H1 (cell line): ENCODE results near the gene AMH.

Source experiments
- EZH2 ChIP-seq: fragments of 200-600 bp; sonication (generic); IDR thresholded peaks from 2 replicates; pipeline ENCODE4 v1.7.1; 2012; ENCODE audit warnings: low read depth, mild to moderate bottlenecking, moderate library complexity, low read length, inconsistent platforms; ENCODE audit not compliant: severe bottlenecking
- POLR2A ChIP-seq, 2 experiments: IDR thresholded peaks; 1 replicate in 1 of 2; 2 replicates in 1 of 2; pipeline ENCODE4 v1.6.1; 2011; ENCODE audit warnings: low read depth in 2 of 2, low read length in 2 of 2, mild to moderate bottlenecking in 2 of 2; ENCODE audit errors: control extremely low read depth in 1 of 2
- RAD21 ChIP-seq, 2 experiments: IDR thresholded peaks in 1 of 2; conservative IDR thresholded peaks in 1 of 2; 2 replicates each; pipeline ENCODE4 v1.6.1; 2011; ENCODE audit warnings: low read depth in 2 of 2, low read length in 2 of 2, improper control_type of control experiment in 1 of 2, inconsistent platforms in 1 of 2, mild to moderate bottlenecking in 1 of 2, moderate library complexity in 1 of 2
- SP1 ChIP-seq: IDR thresholded peaks from 2 replicates; pipeline ENCODE4 v1.6.1; 2011; ENCODE audit warnings: low read depth, low read length
- USF2 ChIP-seq: IDR thresholded peaks from 2 replicates; pipeline ENCODE4 v1.6.1; 2011; ENCODE audit warnings: low read length, improper control_type of control experiment
- TF ChIP-seq, protein P1 (sequence below), 3 experiments: IDR thresholded peaks; 1 replicate in 2 of 3; 2 replicates in 1 of 3; pipeline versions ENCODE4 v1.5.1 to v1.6.1; 2011; ENCODE audit warnings: low read length in 3 of 3, mild to moderate bottlenecking in 3 of 3, inconsistent platforms in 2 of 3, low read depth in 1 of 3, moderate library complexity in 1 of 3; ENCODE audit not compliant: insufficient read depth in 1 of 3; ENCODE audit errors: control extremely low read depth in 1 of 3

GRCh38 chr19:2270157-2270422 lies 21.0 kb downstream of the AMH start:
- TF ChIP-seq, protein P1, sequence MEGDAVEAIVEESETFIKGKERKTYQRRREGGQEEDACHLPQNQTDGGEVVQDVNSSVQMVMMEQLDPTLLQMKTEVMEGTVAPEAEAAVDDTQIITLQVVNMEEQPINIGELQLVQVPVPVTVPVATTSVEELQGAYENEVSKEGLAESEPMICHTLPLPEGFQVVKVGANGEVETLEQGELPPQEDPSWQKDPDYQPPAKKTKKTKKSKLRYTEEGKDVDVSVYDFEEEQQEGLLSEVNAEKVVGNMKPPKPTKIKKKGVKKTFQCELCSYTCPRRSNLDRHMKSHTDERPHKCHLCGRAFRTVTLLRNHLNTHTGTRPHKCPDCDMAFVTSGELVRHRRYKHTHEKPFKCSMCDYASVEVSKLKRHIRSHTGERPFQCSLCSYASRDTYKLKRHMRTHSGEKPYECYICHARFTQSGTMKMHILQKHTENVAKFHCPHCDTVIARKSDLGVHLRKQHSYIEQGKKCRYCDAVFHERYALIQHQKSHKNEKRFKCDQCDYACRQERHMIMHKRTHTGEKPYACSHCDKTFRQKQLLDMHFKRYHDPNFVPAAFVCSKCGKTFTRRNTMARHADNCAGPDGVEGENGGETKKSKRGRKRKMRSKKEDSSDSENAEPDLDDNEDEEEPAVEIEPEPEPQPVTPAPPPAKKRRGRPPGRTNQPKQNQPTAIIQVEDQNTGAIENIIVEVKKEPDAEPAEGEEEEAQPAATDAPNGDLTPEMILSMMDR (IDR thresholded peaks at IDR 0.05; ENCODE audit: control extremely low read depth in 1 of 3, insufficient read depth in 1 of 3, low read depth in 1 of 3, low read length in 3 of 3) = no peak
- TF ChIP-seq POLR2A (IDR thresholded peaks at IDR 0.05; ENCODE audit: control extremely low read depth in 1 of 2, low read depth in 2 of 2, low read length in 2 of 2) = no peak
- no peak for TF ChIP-seq SP1
- TF ChIP-seq USF2 = no peak
- TF ChIP-seq EZH2 = no peak
- TF ChIP-seq RAD21 (IDR thresholded peaks at IDR 0.05 in 1 of 2, conservative IDR thresholded peaks at IDR 0.05 in 1 of 2; ENCODE audit: low read depth in 2 of 2, low read length in 2 of 2) = no peak
